ENCODE measurements around the gene SMAD1.

The SMAD1 gene

DNA sequence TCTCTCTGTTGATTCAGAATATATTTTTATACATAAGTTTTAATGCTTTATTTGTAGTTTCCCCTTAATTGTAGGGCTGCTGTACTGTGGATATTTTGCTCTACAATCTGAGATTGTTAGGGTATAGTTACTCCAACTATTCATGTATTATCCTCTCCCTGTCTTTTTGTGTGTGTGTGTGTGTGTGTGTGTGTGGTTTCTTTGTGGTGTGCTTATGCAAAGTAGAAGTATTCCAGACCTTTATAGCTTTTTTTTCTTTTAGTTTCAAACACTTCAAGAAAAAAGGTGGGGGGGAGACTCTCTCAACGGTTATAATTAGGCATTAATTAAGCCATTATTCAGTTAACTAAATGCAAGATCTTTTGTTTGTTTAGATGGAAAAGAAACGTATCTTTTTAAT is 6.7 kb downstream of the SMAD1 start:
- DNase-seq (ENCODE audit: low read depth in 3 of 3, low spot score in 1 of 3), result no peak

DNA sequence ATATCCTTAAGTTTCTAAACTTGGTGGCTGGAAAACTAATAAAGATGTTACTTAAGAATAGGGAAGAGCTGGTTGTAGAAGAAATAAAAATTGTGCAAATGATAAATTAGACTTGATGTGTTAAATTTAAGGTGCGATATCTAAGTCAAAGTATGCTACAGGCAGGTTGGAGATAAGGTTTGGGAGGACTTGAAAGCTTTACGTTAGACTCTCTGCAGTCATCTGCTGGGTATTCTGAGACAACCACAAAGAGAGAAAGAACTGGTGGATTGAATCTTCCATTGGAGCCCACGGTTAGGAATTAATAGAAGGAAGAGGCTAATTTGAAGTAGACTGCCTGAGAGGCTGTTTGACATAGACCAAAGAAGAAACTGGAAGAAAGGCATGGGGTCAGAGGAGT is 7.9 kb downstream of the SMAD1 start:
- DNase-seq (ENCODE audit: low read depth in 3 of 3, low spot score in 1 of 3), result no peak

DNA sequence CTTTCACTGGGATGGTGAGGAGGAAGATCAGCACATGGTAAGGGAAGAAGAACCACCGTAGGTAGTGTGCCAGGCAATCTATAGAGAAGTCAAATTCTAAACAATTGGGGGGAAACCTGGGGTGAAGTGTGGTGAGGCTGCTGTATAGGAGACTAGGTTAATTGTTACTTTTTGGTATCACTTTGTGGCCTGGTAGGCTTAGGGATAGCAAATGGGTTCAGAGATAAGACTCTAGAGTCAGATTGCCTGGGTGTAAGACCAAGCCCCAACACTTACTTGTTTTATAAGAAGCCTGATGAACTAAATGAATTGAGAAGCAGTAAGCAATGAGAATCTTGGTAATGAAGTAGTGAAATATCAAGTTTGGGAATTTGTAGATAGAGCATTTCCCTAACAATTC is 8.7 kb downstream of the SMAD1 start:
- no peak for DNase-seq (ENCODE audit: low read depth in 3 of 3, low spot score in 1 of 3)

DNA sequence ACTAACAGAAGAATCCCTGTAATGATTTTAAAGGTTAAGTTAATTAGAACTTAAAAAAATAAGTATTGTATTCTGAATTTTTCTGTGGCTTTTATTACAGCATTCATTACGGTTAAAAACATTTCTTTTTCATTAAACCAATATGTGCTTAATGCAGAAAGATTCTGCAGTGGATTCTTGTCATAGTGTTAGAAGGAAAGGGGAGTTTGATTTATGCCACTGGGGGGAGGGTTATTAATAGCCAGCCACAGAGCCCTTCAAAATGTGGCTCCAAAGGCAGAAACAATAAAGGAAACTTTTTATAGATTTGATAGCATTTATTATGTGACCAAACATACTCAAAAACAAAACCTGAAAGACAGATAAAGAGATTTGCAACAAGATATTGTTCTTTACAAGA is 9.1 kb downstream of the SMAD1 start:
- no peak for DNase-seq (ENCODE audit: low read depth in 3 of 3, low spot score in 1 of 3)

DNA sequence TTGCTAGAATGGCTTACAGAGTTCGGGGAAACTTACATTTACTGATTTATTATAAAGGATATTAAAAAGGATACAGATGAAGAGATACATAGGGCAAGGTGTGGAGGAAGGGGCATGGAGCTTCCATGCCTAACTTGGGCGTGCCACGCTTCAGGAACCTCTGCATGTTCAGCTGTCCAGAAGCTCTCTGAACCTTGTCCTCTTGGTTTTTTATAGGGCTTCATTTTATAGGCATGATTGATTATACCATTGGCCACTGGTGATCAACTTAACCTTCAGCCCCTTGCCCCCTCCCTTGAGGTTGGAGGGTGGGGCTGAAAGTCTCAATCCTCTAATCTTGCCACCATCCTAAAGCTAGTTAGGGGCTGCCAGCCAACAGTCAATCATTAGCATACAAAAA is 10.7 kb downstream of the SMAD1 start:
- no peak for DNase-seq (ENCODE audit: low read depth in 3 of 3, low spot score in 1 of 3)

DNA sequence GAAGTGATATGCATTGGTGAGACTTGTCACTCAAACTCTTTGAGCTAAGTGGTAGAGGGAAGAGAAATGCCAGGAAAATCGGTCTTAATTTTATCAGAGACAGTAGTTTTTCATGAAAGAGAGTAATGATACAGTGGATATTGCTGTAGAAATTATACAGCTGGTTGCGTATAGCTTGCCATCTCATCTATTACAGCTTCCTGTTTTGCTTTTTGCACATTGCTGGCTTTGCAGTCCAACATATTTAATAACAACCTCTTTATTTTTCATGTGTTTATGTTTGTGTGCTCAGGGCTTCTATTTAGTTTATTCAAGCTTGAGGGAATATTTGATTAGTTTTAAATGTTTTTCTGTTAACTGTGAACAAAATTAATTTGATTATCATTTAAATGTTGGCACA is 11.5 kb downstream of the SMAD1 start:
- DNase-seq (ENCODE audit: low read depth in 3 of 3, low spot score in 1 of 3), result no peak

DNA sequence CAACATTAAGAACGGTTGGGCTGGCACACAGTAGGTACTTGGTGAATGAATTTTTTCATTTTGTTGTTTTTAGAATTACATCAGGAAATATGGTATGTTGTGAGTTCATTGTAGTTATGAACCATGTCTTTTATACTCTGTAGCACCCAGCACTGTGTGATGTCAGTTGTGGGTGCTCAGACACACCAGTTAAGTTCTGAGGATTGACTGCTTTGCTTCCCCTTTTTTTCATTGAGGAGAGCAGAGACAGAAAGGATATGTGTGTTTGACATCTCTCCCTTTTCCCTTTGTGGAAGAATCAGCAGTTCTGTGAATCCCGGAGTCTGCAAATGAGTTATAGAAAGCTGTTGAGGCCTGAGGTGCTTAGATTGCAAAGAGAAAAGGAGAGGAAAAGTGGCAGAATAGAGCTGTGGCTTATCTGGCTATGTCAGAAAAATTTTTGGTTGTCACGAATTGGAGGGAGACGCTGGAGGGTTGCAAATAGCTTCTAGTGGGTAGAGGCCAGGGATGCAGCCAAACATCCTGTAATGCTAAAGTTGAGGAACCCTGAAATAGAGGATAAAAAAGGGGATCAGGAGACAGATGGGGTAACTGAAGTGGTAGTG is 13.1 kb downstream of the SMAD1 start:
- DNase-seq (ENCODE audit: low read depth in 3 of 3, low spot score in 1 of 3), result no peak

DNA sequence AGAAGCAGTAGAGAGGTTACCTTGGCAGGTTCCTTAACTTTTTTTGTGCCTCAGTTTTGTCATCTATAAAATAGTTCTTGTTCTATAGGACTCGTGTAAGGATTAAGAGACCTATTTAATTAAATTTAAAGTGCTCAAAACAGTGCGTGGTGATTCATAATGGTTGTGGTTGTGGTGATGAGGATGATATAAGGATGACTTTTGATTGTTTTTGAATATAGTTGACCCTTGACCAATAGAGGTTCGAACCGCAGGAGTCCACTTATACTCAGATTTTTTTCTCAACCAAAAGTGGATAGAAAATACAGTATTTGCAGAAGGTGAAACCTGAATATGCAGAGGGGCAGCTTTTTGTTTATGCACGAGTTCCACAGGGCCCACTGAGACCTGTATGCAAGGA is 14.6 kb downstream of the SMAD1 start:
- no peak for DNase-seq (ENCODE audit: low read depth in 3 of 3, low spot score in 1 of 3)

DNA sequence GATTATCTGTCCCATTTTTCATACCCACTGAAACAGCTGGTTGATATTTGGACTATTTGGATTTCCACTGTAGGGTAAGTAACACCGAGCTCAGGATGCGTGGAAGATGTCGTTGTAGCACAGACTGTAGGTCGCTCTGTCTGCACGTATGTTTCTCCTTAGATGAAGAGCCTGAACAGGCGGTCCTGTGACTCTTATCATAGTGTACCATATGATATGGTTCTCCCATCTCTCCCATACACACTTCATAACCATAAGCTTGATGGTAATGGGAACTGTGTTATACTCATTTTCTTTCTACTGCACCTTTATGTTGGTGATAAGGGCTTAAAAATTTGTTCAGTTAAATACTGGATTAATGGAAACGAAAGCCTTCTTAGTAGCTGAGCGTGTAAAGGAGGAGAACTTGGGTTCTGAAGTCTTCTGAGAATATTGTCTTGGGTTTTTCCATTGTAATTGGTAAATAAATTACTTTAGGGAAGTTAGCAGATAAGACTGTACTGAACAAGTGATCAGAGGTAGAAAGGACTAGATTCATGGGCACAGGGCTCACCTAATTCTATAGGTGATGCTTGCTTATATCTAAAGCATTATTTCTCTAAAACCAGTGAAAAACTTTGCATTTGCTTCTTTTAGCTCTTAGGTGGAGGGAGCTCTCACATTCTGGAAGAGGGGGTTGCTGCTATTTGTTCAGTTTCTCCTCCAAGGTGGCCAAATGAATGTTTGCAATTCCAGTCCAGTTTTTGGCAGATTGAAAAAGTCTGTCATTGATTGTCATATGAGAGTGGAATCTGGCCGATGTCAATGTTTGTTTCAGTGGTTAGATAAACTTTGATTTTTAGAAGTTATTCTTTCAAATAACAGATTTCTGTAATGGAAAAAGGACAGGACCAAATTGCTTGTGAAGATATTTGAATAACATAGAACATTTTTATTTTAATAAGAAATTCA is 15.8 kb downstream of the SMAD1 start:
- no peak for DNase-seq (ENCODE audit: low read depth in 3 of 3, low spot score in 1 of 3)

DNA sequence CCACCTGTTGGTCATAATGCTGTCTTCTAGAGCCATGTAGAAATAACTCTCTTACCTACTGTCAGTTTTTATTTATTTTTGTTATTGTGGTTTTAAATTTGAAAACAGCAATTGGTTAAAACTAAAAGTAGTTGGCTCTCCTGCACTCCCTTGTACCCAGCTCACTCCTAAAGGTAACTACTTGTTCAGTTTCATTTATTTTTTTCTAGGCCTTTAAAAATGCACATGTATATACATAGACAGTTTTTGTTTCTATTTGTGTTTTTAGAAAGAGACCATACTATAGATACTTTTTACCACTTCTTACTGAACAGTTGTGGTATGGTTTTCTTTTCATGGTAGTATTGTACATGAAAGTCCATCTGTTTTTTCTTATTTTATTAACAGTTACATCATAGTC is 16.8 kb downstream of the SMAD1 start:
- DNase-seq (ENCODE audit: low read depth in 3 of 3, low spot score in 1 of 3), result no peak

DNA sequence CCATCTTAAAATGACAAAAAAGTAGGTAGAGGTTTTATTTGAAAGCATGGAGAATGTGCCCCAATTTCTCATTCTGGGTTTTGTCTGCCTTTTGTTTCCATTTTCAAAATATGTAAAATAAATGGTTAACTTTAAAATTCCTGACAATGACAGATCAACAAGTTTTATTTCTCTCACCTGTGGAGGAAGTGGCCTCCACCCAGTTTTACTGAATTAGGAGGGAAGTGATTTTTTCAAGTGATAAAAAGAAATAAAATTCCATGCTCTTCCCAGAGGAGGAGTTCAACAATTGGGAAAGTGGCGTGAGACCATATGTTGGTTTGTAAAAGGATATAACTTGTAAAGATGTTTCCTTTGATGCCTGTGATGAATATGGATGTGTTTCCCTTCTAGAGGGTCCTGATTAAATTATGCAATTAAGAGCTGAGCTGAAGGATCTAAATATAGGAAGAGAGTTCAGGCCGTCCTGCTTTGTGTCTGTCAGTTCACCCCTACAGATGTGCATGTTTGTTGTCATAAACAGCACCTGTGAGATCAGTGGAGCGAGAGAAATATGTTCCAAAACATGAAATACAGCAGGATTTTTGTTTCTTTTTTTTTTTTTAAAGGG is 19.5 kb downstream of the SMAD1 start:
- DNase-seq (ENCODE audit: low read depth in 3 of 3, low spot score in 1 of 3), result no peak

DNA sequence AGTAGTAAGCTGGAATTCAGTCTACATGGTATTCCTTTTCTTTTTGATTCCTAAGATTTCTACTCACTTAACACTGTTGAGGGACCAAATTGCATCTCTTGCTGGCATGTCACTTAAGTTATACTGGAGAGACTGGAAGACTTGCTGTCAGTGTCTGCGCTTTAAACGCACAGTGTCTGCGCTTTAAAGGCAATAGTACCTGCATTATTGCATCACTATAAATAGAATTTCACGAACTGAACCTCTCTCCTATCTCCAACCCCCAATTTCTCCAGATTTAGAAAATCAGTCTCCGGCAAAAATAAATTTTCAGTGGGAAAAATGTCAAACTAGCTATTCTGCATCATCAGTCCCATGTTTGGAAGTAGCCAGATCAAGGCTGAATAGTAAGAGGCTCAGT is 21.2 kb downstream of the SMAD1 start:
- no peak for DNase-seq (ENCODE audit: low read depth in 3 of 3, low spot score in 1 of 3)

DNA sequence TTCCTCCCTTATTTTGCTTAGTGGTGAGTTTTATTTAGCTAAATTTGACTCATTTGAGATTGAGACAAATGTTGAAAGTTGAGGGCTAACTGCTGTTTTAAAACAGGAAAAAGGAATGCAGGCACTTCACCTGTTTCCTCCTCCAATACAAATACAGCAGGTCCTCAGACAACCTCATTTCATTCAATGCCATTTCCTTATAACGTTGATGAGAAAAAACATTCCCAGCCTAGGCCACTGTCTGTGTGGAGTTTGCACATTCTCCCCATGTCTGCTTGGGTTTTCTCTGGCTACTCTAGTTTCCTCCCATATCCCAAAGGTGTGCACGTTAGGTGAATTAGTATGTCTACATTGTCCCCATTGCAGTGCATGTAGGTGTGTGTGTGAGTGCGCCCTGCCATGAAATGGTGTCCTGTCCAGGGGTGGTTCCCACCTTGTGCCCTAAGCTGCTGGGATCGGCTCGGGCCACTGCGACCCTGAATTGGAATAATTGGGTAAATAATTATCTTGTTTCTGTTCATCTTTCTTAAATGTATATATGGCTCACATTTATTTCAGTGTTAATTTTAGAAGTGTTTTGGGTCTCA is 21.9 kb downstream of the SMAD1 start:
- DNase-seq (ENCODE audit: low read depth in 3 of 3, low spot score in 1 of 3), result no peak

DNA sequence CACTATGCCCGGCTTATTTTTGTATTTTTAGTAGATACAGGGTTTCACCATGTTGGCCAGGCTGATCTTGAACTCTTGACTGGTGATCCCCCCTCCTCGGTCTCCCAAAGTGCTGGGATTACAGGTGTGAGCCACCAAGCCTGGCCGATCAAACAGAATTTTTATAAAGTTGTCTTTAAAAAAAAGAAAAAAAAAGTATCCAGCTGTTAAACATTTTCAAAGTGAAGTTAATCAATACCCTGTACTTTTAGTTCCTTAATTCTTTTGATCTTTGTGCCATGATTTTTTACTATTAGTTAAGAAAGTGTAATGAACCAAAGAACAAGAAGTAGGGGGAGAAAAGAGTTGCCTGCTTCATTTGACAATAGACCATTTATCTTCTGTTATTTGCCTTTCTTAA is 24.3 kb downstream of the SMAD1 start:
- no peak for DNase-seq (ENCODE audit: low read depth in 3 of 3, low spot score in 1 of 3)

DNA sequence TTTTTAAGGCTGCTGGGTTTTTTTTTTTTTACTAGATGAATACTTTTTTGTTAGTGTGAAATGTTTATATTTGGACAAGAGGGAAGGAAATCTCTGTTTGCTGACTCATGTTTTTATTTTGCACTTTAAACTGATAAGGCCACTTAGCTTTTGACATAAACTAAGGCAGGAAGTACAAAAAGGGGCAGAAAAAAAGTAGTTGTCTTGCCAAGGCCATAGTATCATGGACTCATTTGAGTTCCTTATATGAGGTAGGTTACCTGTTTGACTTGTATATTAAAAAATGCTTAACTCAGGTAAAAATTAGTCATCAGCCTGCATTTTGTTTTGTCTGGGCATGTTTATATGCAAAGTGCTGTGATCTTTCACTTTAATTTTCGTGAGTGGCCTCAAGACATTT is 26.0 kb downstream of the SMAD1 start:
- DNase-seq (ENCODE audit: low read depth in 3 of 3, low spot score in 1 of 3), result no peak

DNA sequence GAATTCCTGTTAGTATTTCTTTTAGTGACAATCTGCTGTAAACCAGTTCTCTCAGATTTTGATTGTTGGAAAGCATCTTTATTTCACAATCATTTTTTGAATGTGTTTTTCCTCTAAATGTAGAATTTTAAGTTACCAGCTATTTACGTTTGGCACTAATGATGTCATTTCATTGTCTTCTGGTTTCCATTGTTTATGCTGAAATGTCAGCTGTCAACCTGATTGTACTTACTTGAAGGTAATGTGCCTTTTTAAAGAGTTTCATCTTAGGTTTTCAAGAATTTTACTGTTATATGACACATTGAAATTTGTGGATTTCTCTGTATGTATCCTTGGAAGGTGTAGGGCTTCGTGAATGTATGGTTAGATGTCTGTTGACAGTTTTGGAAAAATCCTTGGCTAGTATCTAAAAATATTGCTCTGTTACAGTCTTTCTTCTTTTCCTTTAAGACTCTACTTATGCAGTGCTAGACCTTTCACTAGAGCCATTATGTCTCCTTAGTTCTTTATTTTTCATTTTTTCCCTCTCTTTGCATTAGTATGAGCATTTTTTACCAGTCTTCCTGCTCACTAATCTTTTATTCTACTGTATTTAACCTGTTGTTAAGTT is 30.4 kb downstream of the SMAD1 start:
- DNase-seq (ENCODE audit: low read depth in 3 of 3, low spot score in 1 of 3), result no peak

DNA sequence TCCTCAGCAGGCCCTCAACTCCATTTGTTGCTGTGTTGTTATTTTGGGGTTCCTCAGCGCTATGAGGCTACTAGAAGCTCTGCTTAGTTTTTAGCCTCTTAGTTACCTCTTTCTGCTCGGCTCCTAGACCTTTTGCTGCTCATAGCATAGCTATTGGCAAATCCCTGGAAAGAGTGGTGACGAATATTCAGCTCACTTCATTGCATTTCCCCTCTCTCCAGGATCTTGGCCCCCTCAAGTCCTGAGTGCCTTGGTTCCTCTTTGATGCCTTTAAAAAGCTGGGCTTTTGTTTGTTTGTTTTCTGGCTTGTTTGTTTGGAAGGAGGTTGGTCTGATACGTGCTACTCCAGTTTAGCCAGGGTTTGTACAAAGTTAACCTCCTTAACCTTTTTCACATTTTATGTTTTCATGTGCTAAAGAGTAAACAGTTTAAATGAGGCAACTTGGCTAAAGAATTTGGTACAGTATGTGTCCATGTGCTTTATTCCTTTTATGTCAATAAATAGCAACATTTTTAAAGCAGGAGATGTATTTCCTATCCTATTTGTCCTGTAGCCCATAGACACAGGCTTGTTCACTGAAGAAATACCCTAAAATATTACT is 31.5 kb downstream of the SMAD1 start:
- no peak for DNase-seq (ENCODE audit: low read depth in 3 of 3, low spot score in 1 of 3)

DNA sequence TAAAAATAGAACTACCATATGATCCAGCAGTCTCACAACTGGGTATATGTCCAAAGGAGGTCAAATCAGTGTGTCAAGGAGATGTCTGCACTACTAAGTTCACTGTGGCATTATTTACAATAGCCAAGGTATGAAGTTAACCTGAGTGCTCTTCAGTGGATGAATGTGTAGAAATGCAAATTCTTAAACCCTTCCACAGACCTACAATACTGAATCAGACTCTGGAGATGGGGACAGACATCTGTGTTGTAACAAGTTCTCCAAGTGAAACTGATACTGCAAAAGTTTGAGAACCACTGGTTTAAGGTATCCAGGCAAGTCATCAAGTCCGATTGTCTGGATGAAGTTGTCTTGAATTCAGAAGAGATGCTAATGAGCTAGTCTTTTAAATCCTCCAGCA is 38.5 kb downstream of the SMAD1 start:
- no peak for DNase-seq (ENCODE audit: low read depth in 3 of 3, low spot score in 1 of 3)

DNA sequence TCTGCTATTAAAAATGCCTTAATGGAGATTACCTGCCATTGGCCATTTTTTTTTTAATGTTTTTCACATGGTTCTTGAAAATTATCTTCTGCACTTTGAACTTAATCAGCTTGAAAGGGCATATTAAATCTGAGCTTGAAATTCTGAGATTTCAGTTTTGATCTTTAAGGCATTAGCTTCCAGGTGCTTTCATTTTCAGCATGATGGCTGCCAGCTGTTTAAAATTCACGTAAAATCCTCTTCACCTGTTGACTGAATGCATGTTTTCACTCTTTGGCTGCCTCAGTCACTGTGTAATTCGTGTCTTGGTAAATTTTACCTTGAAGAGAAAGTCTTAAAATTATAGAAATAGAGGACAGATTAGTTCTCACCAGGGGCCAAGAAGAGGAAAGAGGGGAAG is 39.6 kb downstream of the SMAD1 start:
- DNase-seq (ENCODE audit: low read depth in 3 of 3, low spot score in 1 of 3), result no peak

DNA sequence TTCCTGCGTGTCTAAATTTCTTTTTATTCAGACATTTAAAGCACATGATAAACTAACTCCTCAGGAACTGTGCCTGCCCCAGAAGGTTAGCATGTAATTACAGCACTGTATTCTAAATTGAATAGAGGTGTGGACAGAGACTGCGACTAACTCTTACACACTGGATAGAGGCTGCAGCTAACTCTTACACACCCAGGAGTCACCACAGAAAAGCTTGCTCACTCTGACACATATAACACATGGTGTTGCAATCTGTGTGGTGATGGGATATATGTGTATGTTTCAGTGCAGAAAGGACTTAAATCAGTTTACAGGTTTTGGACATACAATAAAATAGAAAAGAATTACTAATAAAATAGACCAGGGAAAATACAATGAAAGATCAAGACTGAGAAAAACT is 41.5 kb downstream of the SMAD1 start:
- no peak for DNase-seq (ENCODE audit: low read depth in 3 of 3, low spot score in 1 of 3)

DNA sequence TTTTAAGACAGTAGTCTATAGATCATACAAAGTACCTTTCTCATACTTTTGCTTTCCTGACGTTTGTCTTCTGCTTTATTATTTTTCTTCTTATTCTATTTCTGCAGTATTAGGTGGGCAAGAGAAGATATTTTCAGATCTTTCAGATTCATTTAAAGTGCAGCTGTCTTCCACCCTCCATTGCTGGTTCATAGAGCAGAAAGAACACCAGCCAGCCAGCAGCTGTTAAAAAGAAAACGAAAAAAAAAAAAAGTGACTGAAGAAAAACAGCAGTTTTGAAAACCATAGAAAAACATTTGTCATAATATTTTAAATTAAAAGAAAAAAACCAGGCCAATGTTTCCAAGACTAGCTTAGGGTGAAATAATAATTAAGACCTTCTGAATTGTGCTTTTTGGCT is 42.9 kb downstream of the SMAD1 start:
- DNase-seq (ENCODE audit: low read depth in 3 of 3, low spot score in 1 of 3), result no peak

All from stimulated activated CD4-positive, alpha-beta T cell treated with anti-CD3 and anti-CD28 coated beads, TNF-alpha, amount 100 ng/mL, for 1 hour (primary cell).